Activated CD8-positive, alpha-beta T cell treated with anti-CD3 and anti-CD28 coated beads for 36 hours (primary cell): ENCODE data around the gene KRTAP4-16. TPM values are rescaled to one million over a fixed set of nuclear protein-coding genes. Genes with fewer than 3 reads are reported as not detected.
"Not testable (repeated sequence)": the region's sequence is repeated elsewhere in the genome, so short reads cannot be mapped to it uniquely, and the experiment has no call there.

Experiments used
- ATAC-seq: fragments of 200-7000 bp; cut with Tn5 transposase; one replicate; pipeline ENCODE4 v1.10.0; 2021; ENCODE audit warnings: mild to moderate bottlenecking, moderate library complexity
- CTCF ChIA-PET: fragments of 350-600 bp; sonication (Branson Sonifier 250); formaldehyde crosslinking; loops from one replicate; lab custom pipeline; 2021; ENCODE audit warnings: antibody characterized with exemption; lab: Charles Lee
- POLR2A ChIA-PET: fragments of 350-600 bp; sonication (Branson Sonifier 250); formaldehyde crosslinking; loops from one replicate; lab custom pipeline; 2021; ENCODE audit warnings: antibody characterized with exemption; lab: Charles Lee
- DNase-seq: peaks from one replicate; pipeline ENCODE4 v3.0.0-alpha.2; 2020
- H3K27ac Mint-ChIP-seq: one replicate; pipeline ENCODE4 v1.8.0; 2021; ENCODE audit warnings: mild to moderate bottlenecking, mixed read lengths
- H3K27me3 Mint-ChIP-seq: one replicate; pipeline ENCODE4 v1.8.0; 2021; ENCODE audit warnings: mixed read lengths
- H3K36me3 Mint-ChIP-seq: one replicate; pipeline ENCODE4 v1.8.0; 2021; ENCODE audit warnings: low read depth, mixed read lengths
- H3K4me1 Mint-ChIP-seq: one replicate; pipeline ENCODE4 v1.8.0; 2021; ENCODE audit warnings: low read depth, mixed read lengths
- H3K4me3 Mint-ChIP-seq: one replicate; pipeline ENCODE4 v1.8.0; 2021; ENCODE audit warnings: mild to moderate bottlenecking, moderate library complexity, mixed read lengths
- H3K9me3 Mint-ChIP-seq: one replicate; pipeline ENCODE4 v1.8.0; 2021; ENCODE audit warnings: mixed read lengths
- intact Hi-C: fragments of 100-400 bp; cut with micrococcal nuclease; formaldehyde crosslinking; loops from one replicate; pipeline ENCODE4 v1.10.0; 2022
- total RNA-seq, 2 experiments: library from RNA; stranded (reverse); gene quantifications; one replicate each; pipeline ENCODE4 v1.2.3, GENCODE V29; 2021
- TF ChIP-seq, protein P1 (sequence below): fragments of 200-600 bp; IDR thresholded peaks from one replicate; pipeline ENCODE4 v1.8.0; 2022; ENCODE audit warnings: antibody characterized with exemption, mild to moderate bottlenecking

KRTAP4-16 gene
- total RNA-seq, 2 experiments from 2014 or later: not detected

DNA sequence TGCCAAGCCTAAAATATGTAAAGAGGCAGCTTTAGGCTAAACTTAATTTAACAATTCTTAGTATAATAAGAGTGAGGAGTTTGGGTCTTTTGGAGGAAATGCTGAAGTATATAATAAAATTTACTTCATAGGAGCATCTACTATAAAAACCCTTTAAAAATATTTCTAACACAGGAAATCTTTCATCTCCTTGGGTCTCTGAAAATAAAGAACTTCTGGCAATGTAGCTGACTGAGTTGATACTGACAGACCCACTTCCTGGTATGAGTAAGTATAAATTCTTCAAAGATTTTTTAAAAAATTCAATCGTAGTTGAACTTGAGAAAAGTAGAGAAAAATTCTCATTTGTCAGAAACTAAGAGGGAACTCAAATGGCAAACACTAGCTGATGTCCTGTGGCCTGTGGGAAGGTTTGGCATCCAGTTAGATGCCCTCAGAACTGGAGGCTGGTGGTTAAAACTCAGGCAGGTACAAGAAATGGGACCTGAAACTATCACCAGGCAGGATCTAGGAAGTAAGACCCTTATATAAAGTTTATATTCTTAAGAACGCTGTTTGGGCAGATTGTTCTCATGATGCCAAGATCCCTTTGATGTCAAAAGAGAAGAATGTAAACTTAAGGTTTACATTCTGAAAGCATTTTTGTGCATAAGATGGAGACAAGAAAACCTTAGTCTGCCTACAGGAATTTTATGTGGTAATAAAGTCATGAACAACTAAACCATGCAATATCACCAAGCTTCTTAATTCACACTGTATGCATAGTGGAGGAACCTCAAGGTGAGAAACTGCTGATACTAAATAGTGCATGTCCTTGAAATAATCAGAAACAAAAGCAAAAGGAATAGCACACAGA is 32.1 kb upstream of the KRTAP4-16 start:
- H3K27ac Mint-ChIP-seq: peak overlapping the region; percentile 51
- H3K27me3 Mint-ChIP-seq: no peaks in the 10 kb centered on the region
- POLR2A ChIA-PET: no interaction called here
- intact Hi-C loops: no loop called here
- DNase-seq: no peak
- ATAC-seq: no peak
- no peaks in the 10 kb centered on the region for H3K36me3 Mint-ChIP-seq
- TF ChIP-seq, protein P1, sequence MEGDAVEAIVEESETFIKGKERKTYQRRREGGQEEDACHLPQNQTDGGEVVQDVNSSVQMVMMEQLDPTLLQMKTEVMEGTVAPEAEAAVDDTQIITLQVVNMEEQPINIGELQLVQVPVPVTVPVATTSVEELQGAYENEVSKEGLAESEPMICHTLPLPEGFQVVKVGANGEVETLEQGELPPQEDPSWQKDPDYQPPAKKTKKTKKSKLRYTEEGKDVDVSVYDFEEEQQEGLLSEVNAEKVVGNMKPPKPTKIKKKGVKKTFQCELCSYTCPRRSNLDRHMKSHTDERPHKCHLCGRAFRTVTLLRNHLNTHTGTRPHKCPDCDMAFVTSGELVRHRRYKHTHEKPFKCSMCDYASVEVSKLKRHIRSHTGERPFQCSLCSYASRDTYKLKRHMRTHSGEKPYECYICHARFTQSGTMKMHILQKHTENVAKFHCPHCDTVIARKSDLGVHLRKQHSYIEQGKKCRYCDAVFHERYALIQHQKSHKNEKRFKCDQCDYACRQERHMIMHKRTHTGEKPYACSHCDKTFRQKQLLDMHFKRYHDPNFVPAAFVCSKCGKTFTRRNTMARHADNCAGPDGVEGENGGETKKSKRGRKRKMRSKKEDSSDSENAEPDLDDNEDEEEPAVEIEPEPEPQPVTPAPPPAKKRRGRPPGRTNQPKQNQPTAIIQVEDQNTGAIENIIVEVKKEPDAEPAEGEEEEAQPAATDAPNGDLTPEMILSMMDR: no peak
- H3K9me3 Mint-ChIP-seq: peaks cover 8% of the 10 kb centered on the region
- CTCF ChIA-PET: no interaction called here
- H3K4me3 Mint-ChIP-seq: no peak overlapping the region
- H3K4me1 Mint-ChIP-seq: peaks cover 32% of the 10 kb centered on the region

DNA sequence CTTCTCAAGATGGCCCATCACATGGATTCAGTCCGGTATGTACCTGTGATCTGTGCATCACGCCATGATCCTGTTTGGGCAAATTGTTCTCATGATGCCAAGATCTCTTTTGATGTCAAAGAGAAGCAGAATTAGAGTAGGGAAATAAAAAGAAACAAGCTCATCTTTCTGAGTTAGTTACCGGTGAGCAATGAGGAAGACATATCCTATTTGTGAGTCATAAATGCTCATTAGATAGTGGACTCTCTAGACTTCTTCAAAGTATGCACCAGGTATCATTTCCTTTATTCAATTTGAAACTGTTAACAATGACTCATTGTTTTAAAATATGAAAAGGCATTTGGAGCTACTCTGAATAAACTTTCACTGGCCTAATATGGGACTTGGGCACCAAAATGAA is 30.0 kb upstream of the KRTAP4-16 start:
- H3K4me1 Mint-ChIP-seq: peaks cover 32% of the 10 kb centered on the region
- ChIA-PET CTCF (interaction anchor here (1.5 kb wide), 1 partner anchor 190 kb away, joined by 4 read pairs; no protein-coding TSS in a partner anchor), POLR2A (no interaction called here)
- no peak for ATAC-seq
- TF ChIP-seq, protein P1: no peak
- no peak overlapping the region for H3K4me3 Mint-ChIP-seq
- H3K27ac Mint-ChIP-seq: no peak overlapping the region
- DNase-seq: no peak
- intact Hi-C loops: no loop called here
- no peaks in the 10 kb centered on the region for H3K27me3 Mint-ChIP-seq
- peaks cover 4% of the 10 kb centered on the region for H3K9me3 Mint-ChIP-seq
- H3K36me3 Mint-ChIP-seq: no peaks in the 10 kb centered on the region

DNA sequence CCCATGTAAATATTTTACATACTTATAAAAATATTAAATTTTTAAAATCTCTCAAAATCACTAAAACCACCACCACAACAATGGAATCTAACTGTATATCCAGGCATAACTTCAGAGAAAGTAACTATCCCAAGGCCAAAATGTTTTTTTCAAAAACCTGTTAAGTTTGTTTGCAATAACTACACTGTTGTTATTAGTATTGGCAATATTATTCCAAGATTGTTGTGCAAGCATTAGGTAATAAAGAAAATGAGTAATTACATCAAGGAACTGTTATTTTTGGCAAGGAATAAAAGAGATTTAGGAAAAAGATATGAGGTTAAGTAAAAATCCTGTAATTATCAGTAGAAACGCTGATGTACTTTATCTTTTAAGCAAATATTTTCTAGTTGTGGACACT is 25.4 kb upstream of the KRTAP4-16 start:
- TF ChIP-seq, protein P1: no peak
- intact Hi-C loops: no loop called here
- Mint-ChIP-seq H3K27ac (no peak overlapping the region), H3K27me3 (no peaks in the 10 kb centered on the region), H3K36me3 (no peaks in the 10 kb centered on the region), H3K9me3 (peaks cover 9% of the 10 kb centered on the region), H3K4me1 (peaks cover 58% of the 10 kb centered on the region), H3K4me3 (no peak overlapping the region)
- ChIA-PET POLR2A (no interaction called here), CTCF (no interaction called here)
- no peak for ATAC-seq
- DNase-seq: no peak

DNA sequence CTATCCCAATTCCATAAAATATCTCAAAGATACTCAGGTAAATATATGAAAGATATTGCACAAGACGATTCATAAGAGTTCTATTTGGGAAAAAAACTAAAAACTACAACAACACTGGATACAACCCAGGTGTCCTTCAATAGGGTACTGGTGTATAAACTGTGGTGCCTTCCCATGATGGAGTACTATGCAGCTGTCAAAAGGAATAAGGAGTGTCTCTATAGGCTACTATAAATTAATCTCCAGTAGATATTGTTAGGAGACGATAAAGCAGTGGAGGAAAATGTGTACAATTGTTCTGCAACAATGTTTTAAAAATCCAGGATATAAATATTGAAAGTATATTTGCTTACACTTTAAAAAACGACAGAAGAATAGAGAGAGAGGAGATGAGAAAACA is 24.4 kb upstream of the KRTAP4-16 start:
- TF ChIP-seq, protein P1: no peak
- Mint-ChIP-seq H3K36me3 (no peaks in the 10 kb centered on the region), H3K4me1 (peaks cover 50% of the 10 kb centered on the region), H3K4me3 (no peak overlapping the region), H3K9me3 (peaks cover 11% of the 10 kb centered on the region), H3K27me3 (no peaks in the 10 kb centered on the region), H3K27ac (no peak overlapping the region)
- CTCF ChIA-PET: no interaction called here
- no peak for ATAC-seq
- intact Hi-C loops: no loop called here
- POLR2A ChIA-PET: no interaction called here
- no peak for DNase-seq

DNA sequence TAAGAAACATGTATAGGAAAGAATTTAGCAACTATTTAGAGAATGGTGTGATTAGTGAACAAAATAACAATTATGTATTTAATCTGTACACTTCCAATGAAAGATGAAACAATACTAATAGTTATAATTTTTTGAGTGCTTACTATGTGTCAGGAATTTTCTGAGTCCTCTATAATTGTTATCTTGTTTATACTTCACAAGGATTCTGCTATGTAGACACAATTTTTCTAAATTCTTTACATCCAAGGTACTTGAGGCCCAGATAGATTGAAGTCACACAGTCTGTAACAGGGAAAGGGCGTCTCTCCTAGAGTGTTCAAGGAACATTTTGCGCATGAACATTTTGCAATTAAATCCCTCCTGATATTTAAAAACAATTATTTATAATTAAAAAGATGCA is 23.1 kb upstream of the KRTAP4-16 start:
- no peak overlapping the region for H3K27ac Mint-ChIP-seq
- H3K4me1 Mint-ChIP-seq: peaks cover 50% of the 10 kb centered on the region
- TF ChIP-seq, protein P1: no peak
- peaks cover 11% of the 10 kb centered on the region for H3K9me3 Mint-ChIP-seq
- intact Hi-C loops: no loop called here
- DNase-seq (no peak), ATAC-seq (no peak)
- CTCF ChIA-PET: no interaction called here
- H3K27me3 Mint-ChIP-seq: no peaks in the 10 kb centered on the region
- POLR2A ChIA-PET: no interaction called here
- no peaks in the 10 kb centered on the region for H3K36me3 Mint-ChIP-seq
- H3K4me3 Mint-ChIP-seq: no peak overlapping the region

DNA sequence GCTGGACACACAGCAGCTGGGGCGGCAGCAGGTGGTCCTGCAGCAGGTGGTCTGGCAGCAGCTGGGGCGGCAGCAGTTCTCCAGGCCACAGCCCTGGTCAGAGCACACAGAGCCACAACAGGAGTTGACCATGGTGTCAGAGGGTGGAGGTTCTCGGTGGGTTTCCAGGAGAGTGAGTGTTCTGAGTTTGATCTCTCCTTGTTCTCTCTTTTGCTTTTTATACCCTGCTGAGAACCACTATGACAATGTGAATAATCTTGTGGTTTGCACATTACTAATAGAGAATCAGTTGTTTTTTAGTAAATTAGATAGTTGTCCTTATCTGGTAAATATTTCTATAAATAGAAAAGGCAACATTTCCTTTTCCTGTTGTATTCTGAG is 22.0 kb upstream of the KRTAP4-16 start, which contains the start of gene KRTAP4-12:
Gene KRTAP4-12 (minus strand): TSS at position 192 of the 381 bp plus-strand sequence. CDS start 60 bp downstream, at position 132.
- ATAC-seq, H3K36me3 Mint-ChIP-seq, DNase-seq, H3K27me3 Mint-ChIP-seq, H3K9me3 Mint-ChIP-seq, H3K4me3 Mint-ChIP-seq, H3K27ac Mint-ChIP-seq, CTCF ChIA-PET, POLR2A ChIA-PET, intact Hi-C loops: not testable (repeated sequence)
- peaks cover 51% of the 10 kb centered on the region for H3K4me1 Mint-ChIP-seq

DNA sequence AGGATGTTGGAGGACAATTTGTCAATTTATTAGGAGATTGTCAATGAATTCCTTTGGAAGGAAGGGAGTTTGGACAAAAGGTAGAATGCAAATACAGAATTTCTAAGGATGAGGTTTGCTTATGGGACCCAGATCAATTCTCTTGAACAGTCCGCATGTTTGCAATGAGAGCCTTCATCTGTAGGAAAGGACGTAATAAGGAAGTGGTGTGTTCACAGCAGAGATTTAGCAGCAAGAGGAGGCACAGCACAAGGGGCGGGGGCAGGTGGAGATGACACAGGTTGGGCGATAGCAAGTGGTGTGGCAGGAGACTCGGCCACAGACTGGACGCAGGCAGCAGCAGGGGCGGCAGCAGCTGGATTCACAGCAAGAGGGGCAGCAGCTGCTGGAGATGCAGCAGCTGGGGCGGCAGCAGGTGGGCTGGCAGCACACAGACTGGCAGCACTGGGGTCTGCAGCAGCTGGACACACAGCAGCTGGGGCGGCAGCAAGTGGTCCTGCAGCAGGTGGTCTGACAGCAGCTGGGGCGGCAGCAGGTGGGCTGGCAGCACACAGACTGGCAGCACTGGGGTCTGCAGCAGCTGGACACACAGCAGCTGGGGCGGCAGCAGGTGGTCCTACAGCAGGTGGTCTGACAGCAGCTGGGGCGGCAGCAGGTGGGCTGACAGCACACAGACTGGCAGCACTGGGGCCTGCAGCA is 21.4 kb upstream of the KRTAP4-16 start:
- POLR2A ChIA-PET, H3K9me3 Mint-ChIP-seq, DNase-seq, CTCF ChIA-PET, H3K36me3 Mint-ChIP-seq, H3K27ac Mint-ChIP-seq, H3K4me3 Mint-ChIP-seq, H3K27me3 Mint-ChIP-seq, intact Hi-C loops: not testable (repeated sequence)
- peak; percentile 42 for ATAC-seq
- H3K4me1 Mint-ChIP-seq: peaks cover 51% of the 10 kb centered on the region
